Astrocyte of the cerebellum (primary cell): Measurements from ENCODE around the gene POLD2.

Experiments
- DNase-seq: peaks from one replicate; pipeline ENCODE4 v3.0.0-alpha.2; 2011; ENCODE audit warnings: low read depth
- H3K4me3 ChIP-seq: 2 replicates; pipeline ENCODE4 v1.5.1; 2011; ENCODE audit warnings: mild to moderate bottlenecking, low read depth, low read length, moderate library complexity
- CTCF ChIP-seq: IDR thresholded peaks from 2 replicates; pipeline ENCODE4 v1.5.1; 2012; ENCODE audit warnings: low read length, low read depth, moderate library complexity, mild to moderate bottlenecking; ENCODE audit errors: missing control alignments
- in situ Hi-C: cut with HindIII; loops from 2 replicates; pipeline ENCODE4 v1.10.0; 2017; ENCODE audit warnings: low sequenced_read_pairs

Gene POLD2

GRCh38 chr7:44113764-44114354, 9.5 kb downstream of the POLD2 start:
- no peak for TF ChIP-seq CTCF
- DNase-seq = no peak
- no peak overlapping the region for H3K4me3 ChIP-seq
- in situ Hi-C loops = no loop called here

GRCh38 chr7:44112997-44113763, 10.2 kb downstream of the POLD2 start:
- DNase-seq = no peak
- no peak for TF ChIP-seq CTCF
- in situ Hi-C loops = no loop called here
- no peak overlapping the region for H3K4me3 ChIP-seq

GRCh38 chr7:44112231-44112996, 10.9 kb downstream of the POLD2 start:
- H3K4me3 ChIP-seq = no peak overlapping the region
- no peak for TF ChIP-seq CTCF
- no peak for DNase-seq
- in situ Hi-C loops = no loop called here

- no peak for TF ChIP-seq CTCF
- in situ Hi-C loops = no loop called here
- no peak for DNase-seq
- H3K4me3 ChIP-seq = no peak overlapping the region
These were observed 11.6 kb downstream of the POLD2 start for GRCh38 chr7:44111761-44112160.

- no peak for TF ChIP-seq CTCF
- DNase-seq = no peak
- H3K4me3 ChIP-seq = no peak overlapping the region
- in situ Hi-C loops = no loop called here
These were observed 12.4 kb downstream of the POLD2 start for GRCh38 chr7:44110719-44111635.

- in situ Hi-C loops = no loop called here
- no peak for DNase-seq
- H3K4me3 ChIP-seq = no peak overlapping the region
- TF ChIP-seq CTCF = no peak
These were observed 13.4 kb downstream of the POLD2 start for GRCh38 chr7:44109991-44110390.
